Stimulated activated CD8-positive, alpha-beta memory T cell treated with anti-CD3 and anti-CD28 coated beads, Interleukin-15, amount 100 ng/mL, for 4 hours (primary cell): ENCODE measurements around the gene CEBPE.

Source experiments
- DNase-seq, 2 donors: peaks; one replicate each; pipeline ENCODE4 v3.0.0-alpha.2; 2020; ENCODE audit warnings: low read depth in 2 of 2

CEBPE gene

GRCh38 chr14:23143911-23144310 lies 24.9 kb upstream of the CEBPE start:
- DNase-seq = no peak

- DNase-seq = no peak
These were observed 23.8 kb upstream of the CEBPE start for GRCh38 chr14:23142826-23143225.

GRCh38 chr14:23141706-23142444 lies 22.8 kb upstream of the CEBPE start:
- DNase-seq = no peak

- no peak for DNase-seq
These were observed 21.3 kb upstream of the CEBPE start for GRCh38 chr14:23140371-23140770.

GRCh38 chr14:23139874-23140273 lies 20.8 kb upstream of the CEBPE start:
- no peak for DNase-seq

GRCh38 chr14:23137813-23138535 lies 18.9 kb upstream of the CEBPE start:
- DNase-seq = no peak

GRCh38 chr14:23137192-23137812 lies 18.2 kb upstream of the CEBPE start:
- DNase-seq = no peak

GRCh38 chr14:23136566-23137133 lies 17.6 kb upstream of the CEBPE start:
- DNase-seq = no peak

- no peak for DNase-seq
These were observed 13.9 kb upstream of the CEBPE start for GRCh38 chr14:23132970-23133369.

GRCh38 chr14:23131482-23131881 lies 12.4 kb upstream of the CEBPE start:
- DNase-seq = no peak

GRCh38 chr14:23130871-23131270 lies 11.8 kb upstream of the CEBPE start:
- DNase-seq = no peak

GRCh38 chr14:23129759-23130316 lies 10.8 kb upstream of the CEBPE start:
- DNase-seq = no peak

- no peak for DNase-seq
These were observed 10.1 kb upstream of the CEBPE start for GRCh38 chr14:23128969-23129758.

- DNase-seq = no peak
These were observed 8.8 kb upstream of the CEBPE start for GRCh38 chr14:23127861-23128260.

- DNase-seq = no peak
These were observed 7.7 kb upstream of the CEBPE start for GRCh38 chr14:23126548-23127278.

- no peak for DNase-seq
These were observed 7.0 kb upstream of the CEBPE start for GRCh38 chr14:23125933-23126524.

- DNase-seq = no peak
These were observed 6.0 kb upstream of the CEBPE start for GRCh38 chr14:23125011-23125410.

GRCh38 chr14:23124337-23124954 lies 5.4 kb upstream of the CEBPE start:
- DNase-seq = no peak

- DNase-seq = no peak
These were observed 4.4 kb upstream of the CEBPE start for GRCh38 chr14:23123419-23123818.

- DNase-seq = no peak
These were observed 3.0 kb upstream of the CEBPE start for GRCh38 chr14:23122086-23122485.
